ENCODE measurements around the gene EFEMP2.

EFEMP2 gene

GRCh38 chr11:65900125-65900898 lies 27.7 kb upstream of the EFEMP2 start, which contains the start of gene FOSL1:
Gene FOSL1, minus strand, starts transcription at chr11:65900388. Its CDS starts 49 bp downstream, at chr11:65900339.
- Histone ChIP-seq H3K36me3 (ENCODE audit: control insufficient read depth, low read length) (no peaks in the 10 kb centered on the region), H3K4me1 (ENCODE audit: control insufficient read depth, low read length) (peaks cover 18% of the 10 kb centered on the region), H3K9me3 (ENCODE audit: control insufficient read depth, insufficient read depth, low read length) (no peaks in the 10 kb centered on the region), H3K27me3 (ENCODE audit: control insufficient read depth, low read length) (peaks cover 41% of the 10 kb centered on the region), H4K20me1 (ENCODE audit: control insufficient read depth, insufficient read depth, low read depth, low read length) (no peaks in the 10 kb centered on the region), H3K9me2 (replicated peaks; ENCODE audit: control insufficient read depth, low read length) (no peaks in the 10 kb centered on the region), H3K27ac (ENCODE audit: low read depth, low read length) (no peak within 1 kb of the TSS), H3K4me2 (ENCODE audit: low read length) (peak within 1 kb of the TSS; percentile 76), H3F3A (ENCODE audit: control insufficient read depth, insufficient read depth) (peaks cover 5% of the 10 kb centered on the region; the same call in 1 of the 2 replicates), H3K4me3 (ENCODE audit: low read length) (peak within 1 kb of the TSS; percentile 69), H3K79me2 (ENCODE audit: control insufficient read depth, low read length) (no peaks in the 10 kb centered on the region)
- TF ChIP-seq CTCF (IDR thresholded peaks at IDR 0.05; ENCODE audit: low read depth, low read length, poor library complexity, severe bottlenecking), result no peak
- no peak for TF ChIP-seq EZH2phosphoT487 (IDR thresholded peaks at IDR 0.05; ENCODE audit: borderline replicate concordance, low read length)

- Histone ChIP-seq H3K9me2 (replicated peaks; ENCODE audit: control insufficient read depth, low read length) (no peaks in the 10 kb centered on the region), H3K27ac (ENCODE audit: low read depth, low read length) (no peak overlapping the region), H3K27me3 (ENCODE audit: control insufficient read depth, low read length) (peaks cover 41% of the 10 kb centered on the region), H3K4me1 (ENCODE audit: control insufficient read depth, low read length) (peaks cover 18% of the 10 kb centered on the region), H3K4me3 (ENCODE audit: low read length) (peak overlapping the region; percentile 69), H4K20me1 (ENCODE audit: control insufficient read depth, insufficient read depth, low read depth, low read length) (no peaks in the 10 kb centered on the region), H3K4me2 (ENCODE audit: low read length) (peak overlapping the region; percentile 76), H3K36me3 (ENCODE audit: control insufficient read depth, low read length) (no peaks in the 10 kb centered on the region), H3K79me2 (ENCODE audit: control insufficient read depth, low read length) (no peaks in the 10 kb centered on the region), H3K9me3 (ENCODE audit: control insufficient read depth, insufficient read depth, low read length) (no peaks in the 10 kb centered on the region), H3F3A (ENCODE audit: control insufficient read depth, insufficient read depth) (peaks cover 5% of the 10 kb centered on the region; the same call in 1 of the 2 replicates)
- TF ChIP-seq EZH2phosphoT487 (IDR thresholded peaks at IDR 0.05; ENCODE audit: borderline replicate concordance, low read length) (no peak), CTCF (IDR thresholded peaks at IDR 0.05; ENCODE audit: low read depth, low read length, poor library complexity, severe bottlenecking) (no peak)
Observed at GRCh38 chr11:65899356-65900124, 26.9 kb upstream of the EFEMP2 start.

GRCh38 chr11:65898656-65899355 lies 26.2 kb upstream of the EFEMP2 start:
- H3K4me1 ChIP-seq (ENCODE audit: control insufficient read depth, low read length), result peaks cover 24% of the 10 kb centered on the region
- no peaks in the 10 kb centered on the region for H4K20me1 ChIP-seq (ENCODE audit: control insufficient read depth, insufficient read depth, low read depth, low read length)
- H3K79me2 ChIP-seq (ENCODE audit: control insufficient read depth, low read length), result peaks cover 2% of the 10 kb centered on the region; the same call in 1 of the 2 replicates
- no peaks in the 10 kb centered on the region for H3K9me3 ChIP-seq (ENCODE audit: control insufficient read depth, insufficient read depth, low read length)
- peak overlapping the region; percentile 76 for H3K4me2 ChIP-seq (ENCODE audit: low read length)
- TF ChIP-seq CTCF (IDR thresholded peaks at IDR 0.05; ENCODE audit: low read depth, low read length, poor library complexity, severe bottlenecking) (no peak), EZH2phosphoT487 (IDR thresholded peaks at IDR 0.05; ENCODE audit: borderline replicate concordance, low read length) (no peak)
- H3K4me3 ChIP-seq (ENCODE audit: low read length), result peak overlapping the region; percentile 69; the same call in 1 of the 2 replicates
- peaks cover 7% of the 10 kb centered on the region; the same call in 1 of the 2 replicates for H3F3A ChIP-seq (ENCODE audit: control insufficient read depth, insufficient read depth)
- no peaks in the 10 kb centered on the region for H3K36me3 ChIP-seq (ENCODE audit: control insufficient read depth, low read length)
- peaks cover 41% of the 10 kb centered on the region for H3K27me3 ChIP-seq (ENCODE audit: control insufficient read depth, low read length)
- H3K27ac ChIP-seq (ENCODE audit: low read depth, low read length), result no peak overlapping the region
- no peaks in the 10 kb centered on the region for H3K9me2 ChIP-seq (replicated peaks; ENCODE audit: control insufficient read depth, low read length)

Data from DOHH2 (cell line).